HepG2 (cell line): ENCODE results near the gene PLEKHO1. TPM values are rescaled to one million over a fixed set of nuclear protein-coding genes. Genes with fewer than 3 reads are reported as not detected.

ENCODE experiments used
- ATAC-seq: fragments of 200-7000 bp; cut with Tn5 transposase; 3 replicates; pipeline ENCODE4 v1.9.1; 2020; ENCODE audit warnings: mild to moderate bottlenecking, moderate library complexity
- BruUV-seq: library from RNA; stranded (reverse); fragments of 400-500 nt; replicated peaks from 2 replicates; lab custom pipeline; 2021; lab: Mats Ljungman, UMichigan
- CTCF ChIA-PET: fragments of 300-600 bp; formaldehyde crosslinking; extraction: SDS; loops from one replicate; lab custom pipeline; 2021; ENCODE audit warnings: low total read pairs, inconsistent platforms, low intra/inter-chr PET ratio; lab: Yijun Ruan, JAX
- POLR2A ChIA-PET: fragments of 350-600 bp; sonication (Branson Sonifier 250); formaldehyde crosslinking; loops from one replicate; lab custom pipeline; 2020; ENCODE audit warnings: antibody characterized with exemption, inconsistent platforms; lab: Yijun Ruan, JAX
- DNase-seq: peaks from one replicate; pipeline ENCODE4 v3.0.0-alpha.2; 2015; ENCODE audit warnings: low spot score
- FAIRE-seq: peaks from 3 replicates; lab custom pipeline; 2011; peaks lifted over from hg19 to GRCh38; lab: Jason Lieb, UNC
- H2AFZ ChIP-seq: one replicate; pipeline ENCODE4 v1.6.1; 2011; ENCODE audit warnings: low read length, inconsistent platforms
- H3K27ac ChIP-seq: fragments of 300-600 bp; 3 replicates; pipeline ENCODE4 v1.8.0; 2011; ENCODE audit warnings: mixed run types, mild to moderate bottlenecking, mixed read lengths, low read length, inconsistent platforms; ENCODE audit not compliant: insufficient read depth; ENCODE audit errors: extremely low read length
- H3K27me3 ChIP-seq, 2 experiments: fragments of 200-600 bp in 1 of 2; 2 replicates in 1 of 2; 3 replicates in 1 of 2; pipeline versions ENCODE4 v1.6.0 to v1.8.0; 2011; ENCODE audit warnings: low read length in 2 of 2, mild to moderate bottlenecking in 2 of 2, moderate library complexity in 2 of 2, inconsistent platforms in 1 of 2; ENCODE audit not compliant: insufficient read depth in 2 of 2, control insufficient read depth in 1 of 2
- H3K36me3 ChIP-seq, 2 experiments: fragments of 200-600 bp in 1 of 2; replicated peaks in 1 of 2; 2 replicates in 1 of 2; 3 replicates in 1 of 2; pipeline versions ENCODE4 v1.5.1 to v1.8.0; 2011; ENCODE audit warnings: low read length in 2 of 2, inconsistent platforms in 1 of 2; ENCODE audit not compliant: insufficient read depth in 2 of 2, control insufficient read depth in 1 of 2
- H3K4me1 ChIP-seq: 2 replicates; pipeline ENCODE4 v1.5.1; 2012; ENCODE audit warnings: low read length, inconsistent platforms; ENCODE audit not compliant: insufficient read depth
- H3K4me2 ChIP-seq: 2 replicates; pipeline ENCODE4 v1.6.0; 2011; ENCODE audit warnings: low read depth, low read length, inconsistent platforms
- H3K4me3 ChIP-seq, 3 experiments: fragments of 200-600 bp in 1 of 3; sonication (generic), shearing (Covaris generic) in 1 of 3; replicated peaks in 1 of 3; 2 replicates each; pipeline ENCODE4 v1.5.1; 2011 to 2016; ENCODE audit warnings: low read length in 3 of 3, inconsistent platforms in 2 of 3, low read depth in 2 of 3, mild to moderate bottlenecking in 2 of 3, control low read depth in 1 of 3, mixed read lengths in 1 of 3; ENCODE audit not compliant: insufficient read depth in 1 of 3
- H3K79me2 ChIP-seq: one replicate; pipeline ENCODE4 v1.6.1; 2011; ENCODE audit warnings: low read length, inconsistent platforms; ENCODE audit not compliant: insufficient read depth
- H3K9ac ChIP-seq: 2 replicates; pipeline ENCODE4 v1.6.0; 2011; ENCODE audit warnings: mild to moderate bottlenecking, low read depth, low read length, inconsistent platforms; ENCODE audit not compliant: insufficient read depth
- H3K9me3 ChIP-seq: 2 replicates; pipeline ENCODE4 v1.5.1; 2012; ENCODE audit warnings: mild to moderate bottlenecking, low read length
- H4K20me1 ChIP-seq: 2 replicates; pipeline ENCODE4 v1.6.0; 2011; ENCODE audit warnings: inconsistent platforms, mild to moderate bottlenecking, low read length, moderate library complexity; ENCODE audit not compliant: insufficient read depth
- ATF1 ChIP-seq: IDR thresholded peaks from 2 replicates; pipeline ENCODE4 v1.6.1; 2016; ENCODE audit warnings: mild to moderate bottlenecking, control low read depth
- ETV6 ChIP-seq: sonication (generic); formaldehyde crosslinking; conservative IDR thresholded peaks from 2 replicates; pipeline ENCODE4 v1.4.0; 2020; ENCODE audit warnings: missing genetic modification reagents
- JUN ChIP-seq: sonication (generic); formaldehyde crosslinking; IDR thresholded peaks from 2 replicates; pipeline ENCODE4 v1.4.0; 2020; ENCODE audit warnings: mild to moderate bottlenecking, missing genetic modification reagents
- KAT7 ChIP-seq: IDR thresholded peaks from 2 replicates; pipeline ENCODE4 v1.6.1; 2018; ENCODE audit warnings: borderline replicate concordance, missing compliant biosample characterization
- KDM1A ChIP-seq: IDR thresholded peaks from 2 replicates; pipeline ENCODE4 v1.6.1; 2016; ENCODE audit warnings: missing compliant biosample characterization
- MAFG ChIP-seq: sonication (generic); formaldehyde crosslinking; IDR thresholded peaks from 2 replicates; pipeline ENCODE4 v1.5.1; 2020; ENCODE audit warnings: mild to moderate bottlenecking, missing genetic modification reagents
- MIER2 ChIP-seq: IDR thresholded peaks from 2 replicates; pipeline ENCODE4 v1.6.1; 2016; ENCODE audit warnings: missing biosample characterization, missing genetic modification reagents
- NFIB ChIP-seq: sonication (generic); formaldehyde crosslinking; IDR thresholded peaks from 2 replicates; pipeline ENCODE4 v1.9.0; 2021; ENCODE audit warnings: missing genetic modification reagents, mild to moderate bottlenecking, borderline replicate concordance
- PHB2 ChIP-seq: fragments of 450-650 bp; IDR thresholded peaks from 2 replicates; pipeline ENCODE4 v1.6.1; 2018; ENCODE audit not compliant: partially characterized antibody
- ZBTB38 ChIP-seq: sonication (generic); formaldehyde crosslinking; IDR thresholded peaks from 2 replicates; pipeline ENCODE4 v1.5.1; 2020; ENCODE audit warnings: mild to moderate bottlenecking, missing genetic modification reagents
- ZKSCAN5 ChIP-seq: sonication (generic); formaldehyde crosslinking; IDR thresholded peaks from 2 replicates; pipeline ENCODE4 v1.5.1; 2020; ENCODE audit warnings: mild to moderate bottlenecking, missing genetic modification reagents
- ZNF33A ChIP-seq: sonication (generic); formaldehyde crosslinking; IDR thresholded peaks from 2 replicates; pipeline ENCODE4 v1.5.1; 2020; ENCODE audit warnings: missing genetic modification reagents, mild to moderate bottlenecking, moderate library complexity, borderline replicate concordance
- ZNF383 ChIP-seq: sonication (generic); formaldehyde crosslinking; IDR thresholded peaks from 2 replicates; pipeline ENCODE4 v1.4.0; 2020; ENCODE audit warnings: missing genetic modification reagents, mild to moderate bottlenecking, borderline replicate concordance
- ZNF446 ChIP-seq: sonication (generic); formaldehyde crosslinking; IDR thresholded peaks from 2 replicates; pipeline ENCODE4 v1.5.0; 2020; ENCODE audit warnings: mild to moderate bottlenecking, missing genetic modification reagents
- ZNF75D ChIP-seq: sonication (generic); formaldehyde crosslinking; IDR thresholded peaks from 2 replicates; pipeline ENCODE4 v1.8.1; 2023; ENCODE audit warnings: missing genetic modification reagents, mild to moderate bottlenecking, borderline replicate concordance
- WGBS: methylation state at CpG from one replicate; pipeline ENCODE4 v1.1.6; 2017; ENCODE audit warnings: low lambda C conversion rate; 5-methylcytosine and 5-hydroxymethylcytosine counted together
- in situ Hi-C: cut with HindIII; loops from 2 replicates; pipeline ENCODE4 v1.10.0; 2017; ENCODE audit warnings: low pct_unique_long_range_greater_than_20kb; ENCODE audit not compliant: extremely low pct_ligation_motif_present
- intact Hi-C: fragments of 100-400 bp; cut with micrococcal nuclease; formaldehyde crosslinking; loops from one replicate; pipeline ENCODE4 v1.10.0; 2022; ENCODE audit not compliant: unreplicated experiment
- polyA plus RNA-seq, 8 experiments: library from polyadenylated mRNA; depleted of rRNA in 3 of 8; stranded (reverse) in 7 of 8; unstranded in 1 of 8; fragments of >200 nt; fragmentation: Illumina TruSeq in 4 of 8; extraction: Trizol in 4 of 8; gene quantifications; 2 replicates each; pipeline versions ENCODE4 v1.2.1 to v1.2.3, GENCODE V29; 2011 to 2016; ENCODE audit warnings: low read depth in 4 of 8, missing spikeins in 1 of 8, mixed read lengths in 1 of 8; ENCODE audit not compliant: insufficient read depth in 1 of 8
- total RNA-seq, 5 experiments: library from RNA; depleted of rRNA; stranded (reverse); fragments of >200 nt; fragmentation: Illumina TruSeq; extraction: Trizol; gene quantifications; 2 replicates each; pipeline ENCODE4 v1.2.3, GENCODE V29; 2016; ENCODE audit warnings: low read depth in 1 of 5
- TF ChIP-seq, protein P1 (sequence below): sonication (generic); formaldehyde crosslinking; IDR thresholded peaks from 2 replicates; pipeline ENCODE4 v1.4.0; 2020; ENCODE audit warnings: low read depth, missing genetic modification reagents
- TF ChIP-seq, protein P2 (sequence below): sonication (generic); formaldehyde crosslinking; IDR thresholded peaks from 2 replicates; pipeline ENCODE4 v1.5.0; 2020; ENCODE audit warnings: missing genetic modification reagents
- TF ChIP-seq, protein P3 (sequence below): sonication (generic); formaldehyde crosslinking; IDR thresholded peaks from 2 replicates; pipeline ENCODE4 v1.5.0; 2020; ENCODE audit warnings: missing genetic modification reagents

PLEKHO1 gene
- total and polyA plus RNA-seq, 2 of the 13 experiments (the other 11 are each of a cell fraction or from before 2014, with no cell fraction given), result 9.8 to 10.1 TPM

DNA sequence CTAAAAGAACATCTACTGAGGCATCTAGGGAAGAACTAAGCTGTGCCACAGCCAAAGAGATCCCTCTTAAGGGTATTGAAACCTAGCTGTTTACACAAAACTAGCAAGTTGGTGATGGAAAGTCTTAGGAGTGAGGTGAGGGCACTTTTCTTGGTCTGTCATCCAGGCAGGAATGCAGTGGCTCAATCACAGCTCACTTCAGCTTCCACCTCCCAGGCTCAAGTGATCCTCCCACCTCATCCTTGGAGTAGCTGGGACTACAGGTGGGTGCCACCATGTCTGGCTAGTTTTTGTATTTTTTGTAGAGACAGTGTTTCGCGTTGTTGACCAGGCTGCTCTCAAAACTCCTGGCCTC lies 2.4 kb downstream of the PLEKHO1 start:
- in situ Hi-C loops, result no loop called here
- Histone ChIP-seq H3K4me1 (peaks cover 25% of the 10 kb centered on the region), H3K9me3 (no peaks in the 10 kb centered on the region), H3K36me3 (peaks cover 1 to 18% of the 10 kb centered on the region in 2 experiments; a peak in 3 of 5 replicates), H3K4me3 (no peak overlapping the region), H3K27ac (no peak overlapping the region), H3K9ac (no peak overlapping the region), H2AFZ (no peak overlapping the region), H3K27me3 (no peaks in the 10 kb centered on the region), H3K79me2 (no peaks in the 10 kb centered on the region), H3K4me2 (no peak overlapping the region), H4K20me1 (no peaks in the 10 kb centered on the region)
- no peak for TF ChIP-seq ETV6 (CRISPR knock-in tag)
- TF ChIP-seq MAFG (CRISPR knock-in tag), result no peak
- no peak for TF ChIP-seq ZNF33A (CRISPR knock-in tag)
- TF ChIP-seq, protein P1, sequence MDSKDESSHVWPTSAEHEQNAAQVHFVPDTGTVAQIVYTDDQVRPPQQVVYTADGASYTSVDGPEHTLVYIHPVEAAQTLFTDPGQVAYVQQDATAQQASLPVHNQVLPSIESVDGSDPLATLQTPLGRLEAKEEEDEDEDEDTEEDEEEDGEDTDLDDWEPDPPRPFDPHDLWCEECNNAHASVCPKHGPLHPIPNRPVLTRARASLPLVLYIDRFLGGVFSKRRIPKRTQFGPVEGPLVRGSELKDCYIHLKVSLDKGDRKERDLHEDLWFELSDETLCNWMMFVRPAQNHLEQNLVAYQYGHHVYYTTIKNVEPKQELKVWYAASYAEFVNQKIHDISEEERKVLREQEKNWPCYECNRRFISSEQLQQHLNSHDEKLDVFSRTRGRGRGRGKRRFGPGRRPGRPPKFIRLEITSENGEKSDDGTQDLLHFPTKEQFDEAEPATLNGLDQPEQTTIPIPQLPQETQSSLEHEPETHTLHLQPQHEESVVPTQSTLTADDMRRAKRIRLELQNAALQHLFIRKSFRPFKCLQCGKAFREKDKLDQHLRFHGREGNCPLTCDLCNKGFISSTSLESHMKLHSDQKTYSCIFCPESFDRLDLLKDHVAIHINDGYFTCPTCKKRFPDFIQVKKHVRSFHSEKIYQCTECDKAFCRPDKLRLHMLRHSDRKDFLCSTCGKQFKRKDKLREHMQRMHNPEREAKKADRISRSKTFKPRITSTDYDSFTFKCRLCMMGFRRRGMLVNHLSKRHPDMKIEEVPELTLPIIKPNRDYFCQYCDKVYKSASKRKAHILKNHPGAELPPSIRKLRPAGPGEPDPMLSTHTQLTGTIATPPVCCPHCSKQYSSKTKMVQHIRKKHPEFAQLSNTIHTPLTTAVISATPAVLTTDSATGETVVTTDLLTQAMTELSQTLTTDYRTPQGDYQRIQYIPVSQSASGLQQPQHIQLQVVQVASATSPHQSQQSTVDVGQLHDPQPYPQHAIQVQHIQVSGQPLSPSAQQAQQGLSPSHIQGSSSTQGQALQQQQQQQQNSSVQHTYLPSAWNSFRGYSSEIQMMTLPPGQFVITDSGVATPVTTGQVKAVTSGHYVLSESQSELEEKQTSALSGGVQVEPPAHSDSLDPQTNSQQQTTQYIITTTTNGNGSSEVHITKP (CRISPR knock-in tag), result no peak
- no peak for TF ChIP-seq JUN (CRISPR knock-in tag)
- TF ChIP-seq, protein P2, sequence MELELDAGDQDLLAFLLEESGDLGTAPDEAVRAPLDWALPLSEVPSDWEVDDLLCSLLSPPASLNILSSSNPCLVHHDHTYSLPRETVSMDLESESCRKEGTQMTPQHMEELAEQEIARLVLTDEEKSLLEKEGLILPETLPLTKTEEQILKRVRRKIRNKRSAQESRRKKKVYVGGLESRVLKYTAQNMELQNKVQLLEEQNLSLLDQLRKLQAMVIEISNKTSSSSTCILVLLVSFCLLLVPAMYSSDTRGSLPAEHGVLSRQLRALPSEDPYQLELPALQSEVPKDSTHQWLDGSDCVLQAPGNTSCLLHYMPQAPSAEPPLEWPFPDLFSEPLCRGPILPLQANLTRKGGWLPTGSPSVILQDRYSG, result no peak
- TF ChIP-seq KDM1A, result no peak
- no peak for TF ChIP-seq ZBTB38
- TF ChIP-seq ZNF446 (CRISPR knock-in tag), result no peak
- no peak for TF ChIP-seq ZKSCAN5 (CRISPR knock-in tag)
- TF ChIP-seq, protein P3, sequence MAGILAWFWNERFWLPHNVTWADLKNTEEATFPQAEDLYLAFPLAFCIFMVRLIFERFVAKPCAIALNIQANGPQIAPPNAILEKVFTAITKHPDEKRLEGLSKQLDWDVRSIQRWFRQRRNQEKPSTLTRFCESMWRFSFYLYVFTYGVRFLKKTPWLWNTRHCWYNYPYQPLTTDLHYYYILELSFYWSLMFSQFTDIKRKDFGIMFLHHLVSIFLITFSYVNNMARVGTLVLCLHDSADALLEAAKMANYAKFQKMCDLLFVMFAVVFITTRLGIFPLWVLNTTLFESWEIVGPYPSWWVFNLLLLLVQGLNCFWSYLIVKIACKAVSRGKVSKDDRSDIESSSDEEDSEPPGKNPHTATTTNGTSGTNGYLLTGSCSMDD, result no peak
- TF ChIP-seq PHB2, result no peak
- TF ChIP-seq ATF1, result no peak
- TF ChIP-seq KAT7 (CRISPR knock-in tag), result no peak
- no peak for TF ChIP-seq MIER2 (CRISPR knock-in tag)
- TF ChIP-seq ZNF75D (CRISPR knock-in tag), result no peak
- TF ChIP-seq ZNF383 (CRISPR knock-in tag), result no peak
- TF ChIP-seq NFIB, result no peak
- DNase-seq (no peak), ATAC-seq (no peak), FAIRE-seq (no peak)
- BruUV-seq, result no TSS peak
- ChIA-PET POLR2A (no interaction called here), CTCF (no interaction called here)
- 93% methylated on average over 2 of the region's 2 CpGs for WGBS
- intact Hi-C loops, result no loop called here
